A673 (cell line): ENCODE data around the gene COX20. TPM values are rescaled to one million over a fixed set of nuclear protein-coding genes. Genes with fewer than 3 reads are reported as not detected.

Experiments
- BruUV-seq: library from RNA; stranded (reverse); fragments of 400-500 nt; replicated peaks from 2 replicates; lab custom pipeline; 2021; lab: Mats Ljungman, UMichigan
- CTCF ChIA-PET: fragments of 300-600 bp; sonication (Branson Sonifier 250); formaldehyde crosslinking; loops from one replicate; lab custom pipeline; 2022; ENCODE audit warnings: antibody characterized with exemption; lab: Charles Lee
- POLR2A ChIA-PET: fragments of 300-600 bp; sonication (Branson Sonifier 250); formaldehyde crosslinking; loops from one replicate; lab custom pipeline; 2022; ENCODE audit warnings: antibody characterized with exemption; ENCODE audit not compliant: low non-redundant PET; lab: Charles Lee
- DNase-seq: peaks from one replicate; pipeline ENCODE4 v3.0.0-alpha.2; 2015; ENCODE audit warnings: low spot score
- H3K27ac ChIP-seq: fragments of 200-600 bp; sonication (generic); 2 replicates; pipeline ENCODE4 v1.5.1; 2016; ENCODE audit warnings: mixed run types, low read depth, mild to moderate bottlenecking, mixed read lengths, antibody characterized with exemption, low read length; ENCODE audit not compliant: poor library complexity, severe bottlenecking
- H3K27me3 ChIP-seq: fragments of 200-600 bp; sonication (generic); replicated peaks from 2 replicates; pipeline ENCODE4 v1.6.1; 2017; ENCODE audit warnings: mixed run types, low read depth, mild to moderate bottlenecking, mixed read lengths, antibody characterized with exemption, low read length; ENCODE audit not compliant: insufficient read depth, poor library complexity
- H3K36me3 ChIP-seq: fragments of 200-600 bp; sonication (generic); 2 replicates; pipeline ENCODE4 v1.6.1; 2016; ENCODE audit warnings: mixed run types, mild to moderate bottlenecking, mixed read lengths, antibody characterized with exemption, low read length; ENCODE audit not compliant: insufficient read depth, poor library complexity, severe bottlenecking
- H3K4me1 ChIP-seq: fragments of 200-600 bp; sonication (generic); 2 replicates; pipeline ENCODE4 v1.6.1; 2017; ENCODE audit warnings: mixed run types, mild to moderate bottlenecking, mixed read lengths, antibody characterized with exemption, low read length; ENCODE audit not compliant: insufficient read depth, poor library complexity, severe bottlenecking
- H3K4me3 ChIP-seq: fragments of 200-600 bp; sonication (generic); 2 replicates; pipeline ENCODE4 v1.5.1; 2016; ENCODE audit warnings: low read depth, mixed run types, mild to moderate bottlenecking, mixed read lengths, low read length; ENCODE audit not compliant: poor library complexity, severe bottlenecking
- H3K9me3 ChIP-seq: fragments of 200-600 bp; sonication (generic); 2 replicates; pipeline ENCODE4 v1.6.1; 2016; ENCODE audit warnings: mixed run types, low read depth, mild to moderate bottlenecking, mixed read lengths, antibody characterized with exemption, low read length; ENCODE audit not compliant: poor library complexity, severe bottlenecking
- CTCF ChIP-seq: fragments of 300-800, 200-600 bp; sonication (generic); conservative IDR thresholded peaks from 2 replicates; pipeline ENCODE4 v1.5.1; 2017; ENCODE audit warnings: low read depth, mild to moderate bottlenecking, antibody characterized with exemption, low read length, moderate library complexity, mixed read lengths
- EZH2 ChIP-seq: fragments of 200-600 bp; sonication (generic); IDR thresholded peaks from 2 replicates; pipeline ENCODE4 v1.6.1; 2017; ENCODE audit warnings: borderline replicate concordance, low read depth, mild to moderate bottlenecking, mixed read lengths, antibody characterized with exemption, low read length; ENCODE audit not compliant: poor library complexity, severe bottlenecking
- intact Hi-C: fragments of 100-400 bp; cut with micrococcal nuclease; formaldehyde crosslinking; loops from one replicate; pipeline ENCODE4 v1.10.0; 2022; ENCODE audit not compliant: unreplicated experiment
- total RNA-seq: library from RNA; stranded (reverse); gene quantifications from 2 replicates; pipeline ENCODE4 v1.2.3, GENCODE V29; 2021

Gene COX20
- total RNA-seq, 1 experiment from 2014 or later: 59.0 TPM

DNA sequence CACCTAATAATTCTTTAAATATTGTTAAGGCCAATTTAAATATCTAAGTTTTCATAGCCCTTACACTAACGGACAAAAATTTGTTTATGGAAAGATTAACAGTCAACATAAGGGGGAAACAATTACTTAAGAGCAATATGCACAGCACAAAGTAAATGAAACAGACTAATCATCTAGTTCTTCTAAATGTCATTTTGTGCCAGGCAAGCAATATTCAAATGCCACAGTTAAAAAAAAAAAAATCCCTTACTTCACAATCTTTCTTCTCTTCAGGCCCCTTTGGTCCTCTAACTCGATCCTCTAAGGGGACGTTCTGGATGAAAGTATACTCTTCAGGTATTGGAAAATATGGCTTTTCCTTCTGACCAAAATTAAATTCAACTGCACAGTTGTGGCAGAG, 22.3 kb downstream of the COX20 start:
- no peak for TF ChIP-seq EZH2
- no peak for TF ChIP-seq CTCF
- no peak overlapping the region for H3K27ac ChIP-seq
- H3K4me3 ChIP-seq: no peak overlapping the region
- ChIA-PET POLR2A (interaction anchor here (0.7 to 1.1 kb wide), 2 partner anchors 13 to 17 kb away, joined by 3 to 10 read pairs; no protein-coding TSS in a partner anchor), CTCF (no interaction called here)
- intact Hi-C loops: no loop called here
- no peaks in the 10 kb centered on the region for H3K27me3 ChIP-seq
- peaks cover 97% of the 10 kb centered on the region for H3K36me3 ChIP-seq
- H3K4me1 ChIP-seq: peaks cover 23% of the 10 kb centered on the region
- no peak for DNase-seq
- H3K9me3 ChIP-seq: no peaks in the 10 kb centered on the region
- no TSS peak for BruUV-seq

GRCh38 chr1:244858357-244858756, 22.9 kb downstream of the COX20 start:
- ChIA-PET CTCF (no interaction called here), POLR2A (interaction anchor here (1.1 kb wide), 1 partner anchor 13 kb away, joined by 3 read pairs; no protein-coding TSS in a partner anchor)
- intact Hi-C loops: no loop called here
- TF ChIP-seq CTCF: no peak
- no peak for TF ChIP-seq EZH2
- Histone ChIP-seq H3K27ac (no peak overlapping the region), H3K4me1 (peaks cover 23% of the 10 kb centered on the region), H3K27me3 (no peaks in the 10 kb centered on the region), H3K9me3 (no peaks in the 10 kb centered on the region), H3K36me3 (peaks cover 91% of the 10 kb centered on the region), H3K4me3 (no peak overlapping the region)
- no peak for DNase-seq
- no TSS peak for BruUV-seq

GRCh38 chr1:244860078-244860477, 24.6 kb downstream of the COX20 start:
- peaks cover 23% of the 10 kb centered on the region for H3K4me1 ChIP-seq
- POLR2A ChIA-PET: no interaction called here
- H3K27ac ChIP-seq: no peak overlapping the region
- BruUV-seq: no TSS peak
- CTCF ChIA-PET: no interaction called here
- peak overlapping the region; percentile 82 for H3K4me3 ChIP-seq
- no peak for DNase-seq
- H3K27me3 ChIP-seq: no peaks in the 10 kb centered on the region
- H3K9me3 ChIP-seq: no peaks in the 10 kb centered on the region
- peaks cover 74% of the 10 kb centered on the region for H3K36me3 ChIP-seq
- TF ChIP-seq CTCF (no peak), EZH2 (no peak)
- intact Hi-C loops: loop anchor here (5.0 kb wide), 1 partner anchor 182 kb away; no protein-coding TSS in a partner anchor
